DND-41 (cell line): ENCODE results near the gene DNAAF2.

Experiments
- EZH2 ChIP-seq: IDR thresholded peaks from 3 replicates; pipeline ENCODE4 v1.6.1; 2012; ENCODE audit warnings: borderline replicate concordance, low read depth, mild to moderate bottlenecking, moderate library complexity, low read length, inconsistent platforms; ENCODE audit not compliant: severe bottlenecking
- TF ChIP-seq, protein P1 (sequence below): IDR thresholded peaks from 2 replicates; pipeline ENCODE4 v1.5.1; 2012; ENCODE audit warnings: borderline replicate concordance, low read length, moderate library complexity, mild to moderate bottlenecking; ENCODE audit not compliant: poor library complexity, severe bottlenecking; ENCODE audit errors: extremely low read depth

DNA sequence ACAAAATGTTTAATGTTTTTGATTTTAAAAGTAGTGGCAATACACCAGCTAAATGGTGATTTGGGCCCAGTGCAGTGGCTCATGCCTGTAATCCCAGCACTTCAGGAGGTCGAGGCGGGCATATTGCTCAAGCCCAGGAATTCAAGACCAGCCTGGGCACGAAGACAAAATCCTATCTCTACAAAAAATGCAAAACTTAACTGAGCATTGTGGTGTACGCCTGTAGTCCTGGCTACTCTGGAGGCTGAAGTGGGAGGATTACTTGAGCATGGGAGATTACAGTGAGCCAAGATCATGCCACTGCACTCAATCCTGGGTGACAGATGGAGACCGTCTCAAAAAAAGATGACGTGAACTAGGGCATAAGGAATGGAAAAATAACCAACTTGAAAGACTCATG is 19.3 kb downstream of the DNAAF2 start:
- TF ChIP-seq, protein P1, sequence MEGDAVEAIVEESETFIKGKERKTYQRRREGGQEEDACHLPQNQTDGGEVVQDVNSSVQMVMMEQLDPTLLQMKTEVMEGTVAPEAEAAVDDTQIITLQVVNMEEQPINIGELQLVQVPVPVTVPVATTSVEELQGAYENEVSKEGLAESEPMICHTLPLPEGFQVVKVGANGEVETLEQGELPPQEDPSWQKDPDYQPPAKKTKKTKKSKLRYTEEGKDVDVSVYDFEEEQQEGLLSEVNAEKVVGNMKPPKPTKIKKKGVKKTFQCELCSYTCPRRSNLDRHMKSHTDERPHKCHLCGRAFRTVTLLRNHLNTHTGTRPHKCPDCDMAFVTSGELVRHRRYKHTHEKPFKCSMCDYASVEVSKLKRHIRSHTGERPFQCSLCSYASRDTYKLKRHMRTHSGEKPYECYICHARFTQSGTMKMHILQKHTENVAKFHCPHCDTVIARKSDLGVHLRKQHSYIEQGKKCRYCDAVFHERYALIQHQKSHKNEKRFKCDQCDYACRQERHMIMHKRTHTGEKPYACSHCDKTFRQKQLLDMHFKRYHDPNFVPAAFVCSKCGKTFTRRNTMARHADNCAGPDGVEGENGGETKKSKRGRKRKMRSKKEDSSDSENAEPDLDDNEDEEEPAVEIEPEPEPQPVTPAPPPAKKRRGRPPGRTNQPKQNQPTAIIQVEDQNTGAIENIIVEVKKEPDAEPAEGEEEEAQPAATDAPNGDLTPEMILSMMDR: no peak
- no peak for TF ChIP-seq EZH2
